ENCODE data around the gene OR11H6. TPM values are rescaled to one million over a fixed set of nuclear protein-coding genes. Genes with fewer than 3 reads are reported as not detected.
A peak's percentile ranks its signal among the peaks of the same experiment; 100 is the strongest.

The OR11H6 gene
- total and polyA plus RNA-seq, 9 of the 15 experiments (the other 6 are each of a cell fraction or from before 2014, with no cell fraction given) = not detected

DNA sequence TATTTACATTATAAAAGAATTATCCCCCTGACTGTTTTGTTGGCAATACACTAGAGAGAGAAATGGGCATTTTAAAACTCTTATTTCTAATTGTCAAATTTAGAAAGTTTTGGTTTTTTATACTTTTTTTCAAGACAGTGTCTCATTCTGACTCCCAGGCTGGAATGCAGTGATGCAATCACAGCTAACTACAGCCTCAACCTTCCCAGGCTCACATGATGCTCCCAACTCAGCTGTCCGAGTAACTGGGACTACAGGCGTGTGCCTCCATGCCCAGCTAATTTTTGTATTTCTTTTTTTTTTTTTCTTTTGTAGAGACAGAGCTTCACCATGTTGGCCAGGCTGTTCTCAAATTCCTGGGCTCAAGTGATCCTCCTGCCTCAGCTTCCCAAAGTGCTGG is 8.3 kb upstream of the OR11H6 start:
- ChIA-PET CTCF (ENCODE audit: low intra/inter-chr PET ratio) (no interaction called here), POLR2A (no interaction called here)
- Histone ChIP-seq H3K27ac (ENCODE audit: extremely low read depth, low read depth, low read length) (no peak overlapping the region), H3K9me3 (replicated peaks; ENCODE audit: control insufficient read depth, insufficient read depth, low read depth, low read length) (no peaks in the 10 kb centered on the region), H3K4me1 (replicated peaks in 1 of 2; ENCODE audit: control insufficient read depth in 2 of 2, insufficient read depth in 2 of 2, low read length in 2 of 2) (peaks cover 0 to 8% of the 10 kb centered on the region in 2 experiments; a peak in 3 of 5 replicates), H3K36me3 (ENCODE audit: control insufficient read depth, insufficient read depth, low read length) (no peaks in the 10 kb centered on the region), H3K27me3 (ENCODE audit: control insufficient read depth in 2 of 2, insufficient read depth in 2 of 2, low read length in 2 of 2) (no peaks in the 10 kb centered on the region), H3K9me1 (ENCODE audit: control insufficient read depth, insufficient read depth, low read length) (no peaks in the 10 kb centered on the region), H3K4me2 (ENCODE audit: insufficient read depth, low read length) (no peak overlapping the region), H2AFZ (ENCODE audit: low read depth, low read length) (no peak overlapping the region), H3K9ac (ENCODE audit: insufficient read depth in 1 of 2, low read depth in 2 of 2, low read length in 2 of 2) (no peak overlapping the region), H4K20me1 (replicated peaks; ENCODE audit: control insufficient read depth, insufficient read depth, low read length) (no peaks in the 10 kb centered on the region), H3K4me3 (no peak overlapping the region), H3K79me2 (ENCODE audit: control insufficient read depth, insufficient read depth, low read length) (no peaks in the 10 kb centered on the region)
- DNase-seq (ENCODE audit: extremely low read depth in 1 of 4, low spot score in 3 of 4) = no peak
- ATAC-seq = no peak
- WGBS (ENCODE audit: insufficient coverage, low coverage, missing lambda C conversion rate) = 85% methylated on average over 2 of the region's 2 CpGs
- intact Hi-C loops (cut with micrococcal nuclease) (no loop called here), in situ Hi-C loops (cut with MboI) (no loop called here)
- BruUV-seq (replicated peaks) = no TSS peak
- TF ChIP-seq ZNF740 (CRISPR knock-in tag; IDR thresholded peaks at IDR 0.05) (no peak), ZNF740 (tag; IDR thresholded peaks at IDR 0.05) (no peak), CEBPG (CRISPR knock-in tag; IDR thresholded peaks at IDR 0.05) (no peak), CEBPG (tag; conservative IDR thresholded peaks at IDR 0.05 in 1 of 2, IDR thresholded peaks at IDR 0.05 in 1 of 2) (0 out of 4 replicates have a peak, but pooled peaks of 1 of the 2 experiments have one; percentile 16), MAZ (CRISPR knock-in tag; conservative IDR thresholded peaks at IDR 0.05 in 1 of 2, IDR thresholded peaks at IDR 0.05 in 1 of 2) (no peak), E2F3 (CRISPR knock-in tag; IDR thresholded peaks at IDR 0.05) (no peak), MYNN (IDR thresholded peaks at IDR 0.05) (no peak), MYNN (CRISPR knock-in tag; IDR thresholded peaks at IDR 0.05) (no peak), RCOR1 (IDR thresholded peaks at IDR 0.05; ENCODE audit: borderline replicate concordance in 1 of 2, low read depth in 2 of 2, low read length in 2 of 2) (no peak), ZNF224 (CRISPR knock-in tag; IDR thresholded peaks at IDR 0.05) (no peak), ATF3 (IDR thresholded peaks at IDR 0.05) (peak; percentile 42; the same call in 1 of the 2 replicates), ATF3 (CRISPR knock-in tag; conservative IDR thresholded peaks at IDR 0.05) (no peak), RNF219 (CRISPR knock-in tag; IDR thresholded peaks at IDR 0.05) (no peak), HMGN3 (IDR thresholded peaks at IDR 0.05; ENCODE audit: borderline replicate concordance, extremely low read depth, insufficient read length, low read depth, low read length) (no peak)
- FAIRE-seq = no peak
